ENCODE results near the gene FLAD1. TPM values are rescaled to one million over a fixed set of nuclear protein-coding genes. Genes with fewer than 3 reads are reported as not detected.

FLAD1 gene
- total and polyA plus RNA-seq, 2 of the 4 experiments (the other 2 are of a cell fraction): 26.3 to 37.3 TPM

DNA sequence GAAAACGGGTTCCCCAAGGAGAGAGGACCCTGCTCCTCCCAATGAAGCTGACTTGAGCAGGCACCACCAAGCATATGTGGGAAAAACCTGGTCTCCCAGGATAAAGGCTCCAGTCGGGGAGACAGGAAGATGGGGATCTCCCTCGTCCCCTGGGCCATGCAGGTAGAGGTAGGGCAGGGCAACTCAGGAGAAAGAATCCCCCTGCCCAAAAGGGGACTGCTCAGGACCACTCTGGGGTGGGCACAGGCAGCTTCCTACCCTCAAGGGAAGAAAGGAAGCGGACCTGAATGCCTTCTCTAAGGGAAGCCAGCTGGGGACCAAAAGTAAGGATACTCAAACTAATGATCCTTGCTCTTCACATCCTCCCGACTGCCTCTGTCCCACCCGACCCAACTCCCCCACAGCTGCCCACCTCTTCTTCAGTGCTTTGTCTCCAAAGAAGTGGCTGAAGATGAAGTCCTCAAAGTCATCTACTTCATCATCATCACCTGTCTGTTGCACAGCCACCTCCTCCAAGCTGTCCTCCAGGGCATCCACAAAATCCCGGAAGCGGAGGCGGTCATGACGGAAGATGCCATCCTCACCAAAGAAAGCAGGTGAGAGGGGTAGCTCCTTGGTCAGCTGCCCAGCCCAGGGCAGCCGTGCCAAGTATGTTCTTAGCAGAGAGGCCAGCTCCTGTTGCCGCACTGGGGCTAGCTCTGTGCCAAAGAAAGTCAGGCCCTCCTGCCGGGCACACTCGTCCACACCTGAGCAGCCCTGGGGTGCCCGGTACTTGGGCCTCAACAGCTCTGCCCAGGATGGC is 37.8 kb upstream of the FLAD1 start:
- no peak overlapping the region for H3K27ac ChIP-seq (ENCODE audit: insufficient read depth, low read length)
- H3K56ac ChIP-seq (ENCODE audit: extremely low read depth, insufficient read depth, low read length): no peak overlapping the region
- H3K9me1 ChIP-seq (ENCODE audit: insufficient read depth, low read length): no peaks in the 10 kb centered on the region
- 74% methylated on average over 6 of the region's 15 CpGs; no CpG with 5 or more reads in 1 of the 2 experiments for WGBS, 2 experiments (ENCODE audit: extremely low coverage in 2 of 2, insufficient read length in 1 of 2)
- ATAC-seq (ENCODE audit: low read depth): no peak
- no peak overlapping the region for H2AFZ ChIP-seq (replicated peaks; ENCODE audit: low read length, poor library complexity)
- dilution Hi-C loops (cut with HindIII; ENCODE audit: low sequenced_read_pairs, unreplicated experiment) (no loop called here), in situ Hi-C loops (cut with MboI; ENCODE audit: low sequenced_read_pairs) (no loop called here), intact Hi-C loops (cut with micrococcal nuclease) (no loop called here)
- ChIA-PET CTCF (no interaction called here), POLR2A (ENCODE audit: unreplicated experiment) (interaction anchor here (0.5 kb wide), 1 partner anchor 387 kb away, joined by 8 read pairs; the partner anchor contains the start of gene UBE2Q1)
- H4K5ac ChIP-seq (ENCODE audit: low read depth, low read length): no peak overlapping the region
- H3K23ac ChIP-seq (ENCODE audit: low read depth, low read length): no peak overlapping the region
- DNase-seq: no peak
- H2AK5ac ChIP-seq (ENCODE audit: low read depth, low read length): no peak overlapping the region
- H3K4me2 ChIP-seq (ENCODE audit: low read depth, low read length): no peak overlapping the region
- no peak overlapping the region for H4K91ac ChIP-seq (ENCODE audit: insufficient read depth, low read depth, low read length)
- no peak overlapping the region for H3K4ac ChIP-seq (ENCODE audit: low read depth, low read length)
- H2BK5ac ChIP-seq (ENCODE audit: low read depth, low read length, poor library complexity, severe bottlenecking): no peak overlapping the region
- no peak overlapping the region for H2BK20ac ChIP-seq (ENCODE audit: low read depth, low read length)
- H3K4me1 ChIP-seq (ENCODE audit: control insufficient read depth, insufficient read depth, low read length): no peaks in the 10 kb centered on the region; the same call in 1 of the 2 replicates
- no peak overlapping the region for H3K18ac ChIP-seq (ENCODE audit: low read depth, low read length)
- no peaks in the 10 kb centered on the region for H3K9me3 ChIP-seq (ENCODE audit: control insufficient read depth, insufficient read depth, low read length)
- no peaks in the 10 kb centered on the region; the same call in 1 of the 2 replicates for H4K20me1 ChIP-seq (ENCODE audit: insufficient read depth, low read length)
- H3K9ac ChIP-seq (ENCODE audit: low read depth, low read length): no peak overlapping the region
- no peaks in the 10 kb centered on the region for H3K27me3 ChIP-seq (ENCODE audit: control insufficient read depth, insufficient read depth, low read length)
- H3K4me3 ChIP-seq (ENCODE audit: insufficient read depth, low read depth, low read length): no peak overlapping the region
- H2BK15ac ChIP-seq (ENCODE audit: low read depth, low read length): no peak overlapping the region
- H4K8ac ChIP-seq (ENCODE audit: low read depth in 2 of 2, low read length in 2 of 2): no peak overlapping the region
- H2AK9ac ChIP-seq (replicated peaks; ENCODE audit: low read depth, low read length, poor library complexity): no peak overlapping the region
- BruUV-seq (replicated peaks): TSS peak; percentile 81
- no peaks in the 10 kb centered on the region for H3K79me1 ChIP-seq (ENCODE audit: low read depth in 1 of 2, low read length in 2 of 2)
- H3K14ac ChIP-seq (replicated peaks; ENCODE audit: low read depth, low read length): no peak overlapping the region
- no peak overlapping the region for H2BK120ac ChIP-seq (ENCODE audit: low read depth, low read length)
- peaks cover 36% of the 10 kb centered on the region for H3K36me3 ChIP-seq (ENCODE audit: control insufficient read depth, insufficient read depth, low read length)
- TF ChIP-seq CHD1 (IDR thresholded peaks at IDR 0.05; ENCODE audit: low read depth, low read length) (no peak), MAFK (IDR thresholded peaks at IDR 0.05; ENCODE audit: low read depth, low read length) (no peak), BHLHE40 (IDR thresholded peaks at IDR 0.05; ENCODE audit: low read depth, low read length) (no peak), RFX5 (IDR thresholded peaks at IDR 0.05; ENCODE audit: low read depth, low read length) (no peak), RAD21 (IDR thresholded peaks at IDR 0.05; ENCODE audit: low read length) (no peak), NFE2L2 (IDR thresholded peaks at IDR 0.05; ENCODE audit: low read depth, low read length) (no peak), MXI1 (IDR thresholded peaks at IDR 0.05; ENCODE audit: borderline replicate concordance, low read depth, low read length) (no peak), CEBPB (IDR thresholded peaks at IDR 0.05; ENCODE audit: low read depth, low read length) (no peak), SMC3 (IDR thresholded peaks at IDR 0.05; ENCODE audit: low read depth, low read length) (no peak), POLR2A (IDR thresholded peaks at IDR 0.05; ENCODE audit: low read depth, low read length) (no peak), MAZ (IDR thresholded peaks at IDR 0.05; ENCODE audit: borderline replicate concordance, low read depth, low read length) (no peak), FOS (IDR thresholded peaks at IDR 0.05; ENCODE audit: low read depth, low read length) (no peak), RCOR1 (IDR thresholded peaks at IDR 0.05; ENCODE audit: insufficient replicate concordance, low read length) (no peak)
- TF ChIP-seq, protein P1, sequence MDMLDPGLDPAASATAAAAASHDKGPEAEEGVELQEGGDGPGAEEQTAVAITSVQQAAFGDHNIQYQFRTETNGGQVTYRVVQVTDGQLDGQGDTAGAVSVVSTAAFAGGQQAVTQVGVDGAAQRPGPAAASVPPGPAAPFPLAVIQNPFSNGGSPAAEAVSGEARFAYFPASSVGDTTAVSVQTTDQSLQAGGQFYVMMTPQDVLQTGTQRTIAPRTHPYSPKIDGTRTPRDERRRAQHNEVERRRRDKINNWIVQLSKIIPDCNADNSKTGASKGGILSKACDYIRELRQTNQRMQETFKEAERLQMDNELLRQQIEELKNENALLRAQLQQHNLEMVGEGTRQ (IDR thresholded peaks at IDR 0.05; ENCODE audit: low read depth, low read length): no peak
- TF ChIP-seq, protein P2, sequence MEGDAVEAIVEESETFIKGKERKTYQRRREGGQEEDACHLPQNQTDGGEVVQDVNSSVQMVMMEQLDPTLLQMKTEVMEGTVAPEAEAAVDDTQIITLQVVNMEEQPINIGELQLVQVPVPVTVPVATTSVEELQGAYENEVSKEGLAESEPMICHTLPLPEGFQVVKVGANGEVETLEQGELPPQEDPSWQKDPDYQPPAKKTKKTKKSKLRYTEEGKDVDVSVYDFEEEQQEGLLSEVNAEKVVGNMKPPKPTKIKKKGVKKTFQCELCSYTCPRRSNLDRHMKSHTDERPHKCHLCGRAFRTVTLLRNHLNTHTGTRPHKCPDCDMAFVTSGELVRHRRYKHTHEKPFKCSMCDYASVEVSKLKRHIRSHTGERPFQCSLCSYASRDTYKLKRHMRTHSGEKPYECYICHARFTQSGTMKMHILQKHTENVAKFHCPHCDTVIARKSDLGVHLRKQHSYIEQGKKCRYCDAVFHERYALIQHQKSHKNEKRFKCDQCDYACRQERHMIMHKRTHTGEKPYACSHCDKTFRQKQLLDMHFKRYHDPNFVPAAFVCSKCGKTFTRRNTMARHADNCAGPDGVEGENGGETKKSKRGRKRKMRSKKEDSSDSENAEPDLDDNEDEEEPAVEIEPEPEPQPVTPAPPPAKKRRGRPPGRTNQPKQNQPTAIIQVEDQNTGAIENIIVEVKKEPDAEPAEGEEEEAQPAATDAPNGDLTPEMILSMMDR (conservative IDR thresholded peaks at IDR 0.05; ENCODE audit: low read depth, low read length): no peak
